ENCODE results near the gene ARL14EP.

The ARL14EP gene

DNA sequence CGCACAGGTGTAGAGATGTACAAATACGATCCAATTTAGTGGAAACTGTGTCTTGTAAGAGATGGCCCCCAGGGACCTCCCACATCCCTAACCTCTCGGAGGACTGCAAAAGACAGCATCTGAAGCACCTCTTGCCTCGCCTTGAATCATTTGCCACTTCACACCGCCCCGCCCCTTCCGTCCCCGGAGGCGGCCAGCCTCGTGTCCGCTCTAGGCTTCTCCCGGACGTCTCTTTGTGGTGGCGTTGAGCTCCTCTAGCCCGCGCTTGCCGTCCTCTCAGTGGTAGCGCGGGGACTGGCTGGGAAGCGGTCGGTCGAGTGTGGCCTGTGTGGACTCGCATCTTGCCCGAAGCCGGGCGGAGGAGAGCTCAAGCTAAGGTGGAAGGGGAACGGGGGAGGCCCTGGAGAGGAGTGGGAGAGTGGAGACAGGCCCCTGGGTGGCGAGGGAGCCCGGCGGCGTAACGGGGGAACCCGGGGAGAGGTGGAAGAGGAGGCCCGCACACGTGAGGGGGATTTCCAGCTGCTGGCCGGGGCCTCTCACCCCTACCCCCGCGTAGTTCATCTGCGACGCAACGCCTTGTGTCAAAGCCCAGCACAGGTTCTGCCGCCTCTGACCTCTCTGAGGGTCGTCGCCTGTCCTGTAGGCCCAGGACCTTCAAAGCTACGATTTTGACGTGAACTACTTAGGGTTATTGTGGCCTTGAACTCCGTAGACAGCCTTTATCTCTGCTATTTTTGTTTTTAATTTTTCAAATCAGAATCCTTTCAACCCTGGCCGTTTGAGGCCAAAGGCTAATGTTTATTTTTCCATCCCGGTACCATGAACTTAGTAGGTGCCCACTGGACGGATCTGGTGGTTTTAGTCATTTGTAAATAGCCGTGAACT, at the start of gene ARL14EP:
Gene ARL14EP, plus strand, starts transcription at position 279 of the 885 bp plus-strand sequence. CDS start 7,845 bp downstream, outside the sequence.
- peak; percentile 54 to 96 (median 87) for DNase-seq

DNA sequence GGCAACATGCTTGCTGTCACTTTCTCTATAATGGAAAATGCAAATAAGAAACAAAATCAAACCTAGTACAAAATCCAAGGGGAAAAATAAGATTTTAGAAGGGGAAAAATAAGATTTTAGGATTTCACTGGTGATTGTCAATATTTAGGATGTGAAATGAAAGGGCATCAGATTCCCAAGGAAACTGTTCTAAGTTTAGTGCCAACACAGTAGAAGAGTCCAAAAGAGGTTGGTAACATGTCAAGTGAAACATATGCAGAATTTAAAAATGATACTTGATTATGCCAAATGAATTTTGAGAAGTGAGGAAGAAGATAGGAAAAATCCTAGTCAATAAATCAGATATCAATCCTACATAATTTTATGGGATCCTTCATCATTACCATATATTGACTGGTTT, 45.7 kb upstream of the ARL14EP start:
- DNase-seq = no peak

DNA sequence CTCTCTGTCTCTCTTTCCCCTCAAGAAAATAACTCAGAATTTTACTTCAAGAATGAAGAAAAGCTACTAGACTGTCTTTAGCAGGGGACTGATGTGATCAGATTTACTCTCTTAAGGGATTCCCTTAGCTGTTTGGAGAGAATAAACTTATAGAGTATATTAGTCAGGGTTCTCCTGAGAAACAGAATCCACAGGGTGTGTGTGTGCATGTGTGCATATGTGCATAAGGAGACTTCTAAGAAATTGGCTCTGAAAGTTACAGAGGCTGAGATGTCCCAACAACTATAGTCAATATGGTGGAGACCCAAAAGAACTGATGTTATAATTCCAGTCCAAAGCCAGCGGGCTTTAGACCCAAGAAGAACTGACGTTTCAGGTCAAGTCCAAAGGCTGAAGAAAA, 43.1 kb upstream of the ARL14EP start:
- DNase-seq = no peak

DNA sequence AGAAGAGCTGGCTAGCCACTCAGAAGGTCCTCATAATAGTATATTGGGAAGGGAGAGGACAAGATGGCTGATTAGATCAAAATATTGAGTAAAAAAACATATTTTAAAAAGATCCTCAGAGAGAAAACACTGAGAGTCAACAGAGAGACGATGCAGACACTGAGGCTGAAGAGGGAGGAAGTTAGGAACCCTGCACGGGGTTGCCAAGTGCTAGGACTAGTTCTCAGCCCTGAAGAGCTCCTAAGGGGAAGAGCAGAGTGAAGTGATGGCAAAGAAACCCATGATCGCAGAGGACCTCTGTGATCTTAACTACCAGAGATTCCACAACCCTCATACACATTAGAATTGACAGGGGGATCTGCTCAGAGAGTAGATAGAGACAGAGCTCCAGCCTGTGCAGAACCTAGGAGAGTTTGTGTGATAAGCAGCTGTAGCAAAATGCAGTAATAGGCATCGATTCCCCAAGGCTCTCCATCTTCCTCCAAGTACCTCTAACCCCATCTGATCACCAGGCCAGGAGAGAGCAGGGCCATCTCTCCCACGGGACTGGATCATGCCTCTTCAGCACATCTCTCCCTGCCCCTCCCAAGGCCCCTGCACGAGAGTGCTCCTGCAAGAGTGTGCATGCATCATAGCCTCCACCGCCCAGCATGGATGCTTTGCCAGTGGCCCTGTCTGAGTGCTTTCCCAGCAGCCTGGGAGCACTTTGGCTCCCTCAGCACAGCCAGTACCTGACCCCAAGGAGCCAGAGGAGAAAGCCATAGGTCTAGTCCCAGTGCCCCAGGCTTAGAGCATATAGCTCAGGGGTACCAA, 41.2 kb upstream of the ARL14EP start:
- no peak for DNase-seq

DNA sequence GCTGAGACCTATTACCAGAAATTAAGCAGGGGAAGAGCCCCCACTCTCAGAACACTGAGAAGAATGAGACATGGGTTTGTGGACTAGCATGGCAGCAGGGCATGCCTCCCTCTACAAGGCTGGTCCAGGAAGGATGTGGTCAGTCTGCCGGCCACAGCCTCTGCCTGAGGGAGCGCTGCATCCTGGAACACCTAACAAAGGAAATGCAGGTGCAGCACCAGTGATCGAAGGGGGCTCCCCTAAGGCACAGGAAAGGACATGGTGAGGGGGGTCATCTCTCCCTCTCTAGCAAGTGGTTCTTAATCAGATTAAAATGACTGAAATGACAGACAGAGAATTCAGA, 40.6 kb upstream of the ARL14EP start:
- no peak for DNase-seq

DNA sequence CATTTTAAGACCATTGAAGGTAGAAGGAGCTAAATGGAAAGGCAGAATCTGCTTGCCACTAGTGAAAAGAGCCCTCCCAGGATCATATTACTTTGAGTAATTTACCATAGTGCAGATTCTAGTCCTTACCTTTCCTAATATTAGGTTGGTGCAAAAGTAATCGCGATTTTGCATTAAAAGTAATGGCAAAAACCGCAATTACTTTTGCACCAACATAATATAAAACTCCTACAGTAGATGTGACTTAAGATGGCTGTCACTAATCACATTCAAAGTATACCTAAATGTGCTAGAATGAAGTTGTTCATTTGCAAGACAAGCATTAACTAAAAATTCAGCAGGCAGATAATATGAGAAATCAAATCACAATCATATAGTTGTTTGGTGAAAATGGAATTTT, 38.1 kb upstream of the ARL14EP start:
- no peak for DNase-seq

DNA sequence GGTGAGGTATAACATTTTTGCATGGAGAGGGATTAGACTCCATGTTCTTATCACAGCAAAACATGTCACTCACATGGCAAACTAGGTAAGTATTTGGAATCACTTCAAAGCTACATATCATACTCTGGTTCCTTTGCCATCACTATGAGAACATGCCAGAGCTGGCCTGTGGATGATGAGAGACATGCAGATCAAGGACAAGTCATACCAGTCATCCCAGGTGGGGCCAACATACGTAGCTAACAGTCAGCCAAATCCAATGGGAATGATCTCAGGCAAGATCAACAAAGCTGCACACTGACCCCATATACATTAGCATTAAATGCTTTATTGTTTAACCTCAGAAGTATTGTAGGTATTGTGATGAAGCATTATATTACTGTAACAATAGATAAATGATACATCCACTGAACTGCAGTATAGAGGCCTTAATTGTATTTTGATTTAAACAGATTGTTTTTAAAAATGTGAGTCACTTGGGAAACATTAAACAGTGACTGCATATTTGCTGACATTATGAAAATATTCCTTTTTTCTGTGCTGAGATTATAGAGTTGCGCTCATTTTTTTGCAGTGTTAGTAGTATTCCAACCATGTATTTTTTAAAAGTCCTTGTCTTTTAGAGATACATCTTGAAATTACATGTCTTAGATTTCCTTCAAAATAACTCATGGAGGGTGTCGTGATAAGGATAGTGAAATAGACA, 37.3 kb upstream of the ARL14EP start:
- DNase-seq = no peak

DNA sequence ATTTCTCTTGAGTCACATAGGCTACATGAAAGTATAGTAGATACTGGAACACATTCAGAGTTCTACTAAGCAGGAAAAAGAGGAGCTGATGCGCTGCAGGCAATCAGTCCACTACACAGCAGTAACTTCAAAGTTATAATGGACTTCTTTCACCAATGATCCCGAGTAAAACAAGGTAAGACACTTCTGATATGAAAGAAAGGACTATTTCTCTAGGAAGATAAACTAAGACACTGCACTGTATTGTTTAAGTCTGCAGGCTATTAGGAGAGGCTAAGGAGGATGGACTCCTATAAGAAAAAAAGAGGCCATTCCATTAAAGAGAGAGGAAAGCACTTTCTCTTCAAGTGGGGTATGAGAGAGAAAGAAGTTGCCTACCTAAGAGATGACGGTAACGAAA, 31.6 kb upstream of the ARL14EP start:
- no peak for DNase-seq

DNA sequence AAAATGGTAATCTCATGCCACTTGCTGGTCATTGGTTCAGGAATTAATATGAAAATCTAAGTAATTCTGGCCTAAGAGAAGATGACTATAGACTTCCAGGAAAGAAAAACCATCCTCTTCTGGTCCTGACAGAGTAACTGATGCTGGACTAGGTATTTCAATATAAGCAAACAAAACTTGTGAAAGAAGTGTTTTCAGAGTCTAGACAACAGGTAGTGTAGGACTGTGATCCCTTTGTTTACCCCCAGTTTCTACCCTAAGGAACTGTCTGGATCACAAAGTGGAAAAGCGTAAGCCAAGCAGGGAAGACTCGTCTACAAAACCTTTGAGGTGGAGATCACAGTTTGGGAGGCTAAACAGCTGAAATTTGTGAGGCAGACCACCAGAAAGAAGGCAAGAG, 30.4 kb upstream of the ARL14EP start:
- no peak for DNase-seq

DNA sequence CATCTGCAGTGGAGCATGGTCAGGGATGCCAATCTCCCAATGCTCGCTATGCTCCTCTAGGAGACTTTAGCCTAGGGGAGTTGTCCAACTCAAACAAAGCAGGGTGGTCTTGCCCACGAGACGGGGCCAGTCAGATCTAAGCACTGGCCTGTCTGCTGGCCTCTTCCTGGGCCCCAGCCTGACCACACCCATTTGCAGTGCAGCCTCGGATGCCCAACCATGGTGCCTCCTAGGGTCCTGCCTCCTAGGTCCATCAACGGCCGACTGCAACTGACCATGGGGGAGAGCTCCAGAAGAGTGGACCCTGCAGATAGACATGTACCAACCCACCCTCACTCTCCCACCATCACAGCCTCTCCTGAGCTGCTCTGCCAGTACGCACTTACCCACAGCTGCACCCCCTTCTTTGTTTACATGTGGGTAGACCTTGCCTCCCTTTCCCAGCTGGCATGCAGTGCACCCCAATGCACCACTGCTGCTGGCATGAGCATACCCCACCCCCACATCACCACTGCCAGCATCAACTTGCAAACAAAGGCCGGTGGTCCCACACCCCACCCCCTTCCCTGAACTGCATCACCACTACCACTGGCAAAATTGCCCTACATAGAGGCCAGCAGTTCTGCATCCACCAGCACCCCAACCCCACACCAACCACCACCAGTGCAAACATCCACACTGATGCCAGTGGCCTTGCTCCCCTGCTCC, 27.6 kb upstream of the ARL14EP start:
- no peak for DNase-seq

DNA sequence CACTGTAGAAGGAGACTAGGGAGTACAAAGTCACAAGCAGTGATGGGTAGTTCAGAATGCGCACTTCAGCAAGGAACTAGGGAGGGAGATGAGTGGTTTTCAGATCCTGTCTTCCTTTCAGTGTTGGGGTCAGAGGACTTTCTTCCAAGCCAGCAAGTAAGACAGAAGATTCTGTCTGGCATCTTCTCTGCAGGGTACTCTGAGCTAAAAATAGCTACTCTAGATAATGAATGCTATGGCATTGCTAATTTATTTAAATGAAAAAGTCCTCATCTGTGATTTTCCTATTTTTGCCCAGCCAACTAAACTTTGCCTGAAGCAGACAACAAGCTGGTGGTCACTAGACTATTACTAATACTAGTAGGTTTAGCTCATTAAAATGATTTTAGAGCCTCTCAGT, 18.3 kb upstream of the ARL14EP start:
- DNase-seq = no peak

DNA sequence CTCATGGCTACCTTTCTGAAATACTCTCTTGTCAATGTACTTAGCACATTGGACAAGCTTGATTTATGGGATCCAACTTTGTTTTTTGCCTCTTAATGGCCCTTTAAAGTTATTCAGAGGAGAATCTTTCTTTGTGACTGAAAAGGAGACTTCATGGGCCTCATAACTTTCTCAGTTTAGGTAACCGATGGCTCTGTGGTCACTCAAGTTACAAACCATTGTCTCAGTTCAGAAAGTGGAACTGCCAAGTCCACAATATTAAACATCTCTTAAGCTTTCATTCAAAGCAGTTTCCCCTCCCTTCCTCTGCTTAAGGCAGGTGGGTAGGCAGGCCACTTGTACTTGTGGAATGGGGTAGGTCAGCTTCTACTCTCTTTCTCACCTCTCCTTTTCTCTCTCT, 12.3 kb upstream of the ARL14EP start:
- DNase-seq = no peak

DNA sequence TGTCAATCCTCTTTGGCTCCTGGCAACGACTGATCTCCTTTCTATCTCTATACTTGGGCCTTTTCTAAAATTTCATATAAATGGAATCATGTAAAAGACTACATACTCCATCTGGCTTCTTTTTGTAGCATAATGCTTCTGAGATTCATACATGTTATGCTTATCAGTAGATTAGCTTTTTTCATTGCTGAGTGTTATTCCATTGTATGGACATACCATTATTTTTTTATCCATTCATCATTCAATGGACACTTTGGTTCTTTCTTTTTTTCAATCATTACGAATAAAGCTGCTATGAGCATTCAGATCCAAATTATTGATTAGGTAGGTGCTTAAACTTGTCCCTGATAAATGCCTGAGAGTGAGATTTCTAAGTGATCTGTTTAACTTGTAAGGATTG, 11.7 kb upstream of the ARL14EP start:
- no peak for DNase-seq

DNA sequence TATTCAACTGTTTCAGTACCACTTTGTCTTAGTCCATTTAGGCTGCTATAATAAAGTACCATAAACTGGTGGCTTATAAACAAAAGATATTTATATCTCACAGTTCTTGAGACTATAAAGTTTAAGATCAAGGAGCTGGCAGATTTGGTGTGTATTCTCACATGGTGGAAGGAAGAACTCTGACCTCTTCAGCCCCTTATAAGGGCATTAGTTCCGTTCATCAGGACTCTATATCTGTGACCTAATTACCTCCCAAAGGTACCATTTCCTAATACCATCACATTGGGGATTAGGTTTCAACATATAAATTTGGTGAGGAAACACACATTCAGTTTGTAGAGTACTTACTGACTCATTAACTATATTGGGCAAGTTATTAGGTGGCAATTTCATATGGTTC, 10.7 kb upstream of the ARL14EP start:
- no peak for DNase-seq

DNA sequence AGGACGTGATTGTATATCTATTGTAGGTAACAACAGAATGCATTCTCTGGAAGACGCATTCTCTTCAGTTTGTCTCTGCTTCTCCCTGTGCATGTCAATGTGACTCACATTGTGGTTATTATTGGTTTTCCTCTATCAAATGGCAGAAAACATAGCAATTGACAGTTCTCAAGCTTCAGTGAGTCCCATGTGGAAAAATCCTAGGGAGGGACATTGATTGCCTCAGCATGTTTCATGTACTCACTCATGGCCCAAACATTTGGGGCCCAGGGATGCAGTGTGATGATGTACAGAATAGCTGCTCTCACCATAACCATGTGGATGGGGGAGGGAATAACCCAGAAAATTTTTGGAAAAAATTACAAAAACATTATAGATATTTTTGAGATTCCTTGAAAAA, 9.3 kb upstream of the ARL14EP start:
- DNase-seq = no peak

DNA sequence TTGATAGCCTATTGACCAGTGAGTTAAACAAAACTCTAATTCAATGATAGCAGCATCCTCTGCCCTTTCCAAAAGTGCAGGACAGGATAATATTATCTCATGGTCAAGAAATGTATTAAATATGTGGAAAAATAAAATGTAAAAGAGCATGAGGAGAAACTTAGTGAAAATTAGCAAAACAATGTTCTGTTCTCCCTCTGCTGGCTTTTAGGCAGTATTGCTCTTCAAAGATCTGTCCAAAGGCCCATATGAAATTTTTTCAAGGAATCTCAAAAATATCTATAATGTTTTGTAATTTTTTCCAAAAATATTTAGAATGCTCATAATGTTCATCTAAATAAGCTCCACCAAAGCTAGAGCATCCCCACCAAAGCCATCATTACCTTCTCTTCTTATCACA, 8.3 kb upstream of the ARL14EP start:
- DNase-seq = no peak

DNA sequence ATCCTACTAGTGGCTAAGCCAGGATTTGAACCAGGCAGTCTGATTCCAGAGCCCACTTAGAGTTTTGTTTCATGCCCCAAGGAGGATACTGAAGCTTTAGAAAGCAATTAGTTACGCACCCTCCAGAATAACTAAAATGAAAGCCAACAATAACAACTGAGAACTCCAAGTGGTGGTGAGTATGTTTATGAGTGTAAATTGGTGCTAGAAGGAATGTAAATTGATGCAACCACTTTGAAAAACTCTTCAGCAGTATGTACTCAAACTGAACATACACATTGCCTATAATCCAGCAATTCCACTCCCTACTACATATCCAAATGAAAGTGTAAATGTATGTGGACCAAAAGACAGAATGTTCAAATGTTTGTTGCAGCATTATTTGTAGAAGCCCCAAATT, 6.7 kb upstream of the ARL14EP start:
- DNase-seq = no peak

DNA sequence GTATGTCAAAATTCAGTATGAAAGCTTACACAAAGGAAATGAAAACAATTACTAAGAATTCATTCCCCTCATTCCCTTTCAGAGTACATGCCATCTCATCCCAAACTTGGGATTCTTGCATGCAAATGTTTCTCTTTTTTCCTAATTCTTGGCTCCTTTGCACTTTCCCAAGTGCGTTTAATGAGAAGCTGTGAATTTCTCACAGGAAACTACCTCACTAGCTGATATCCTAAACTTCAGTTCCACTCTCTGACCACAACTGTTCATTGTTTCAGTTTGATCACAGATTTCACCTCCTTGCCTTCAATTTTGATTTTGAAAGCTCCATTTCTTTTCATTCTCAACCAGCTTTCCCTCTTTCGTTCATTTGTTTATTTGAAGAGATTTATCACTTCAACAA, 5.9 kb upstream of the ARL14EP start:
- no peak for DNase-seq

DNA sequence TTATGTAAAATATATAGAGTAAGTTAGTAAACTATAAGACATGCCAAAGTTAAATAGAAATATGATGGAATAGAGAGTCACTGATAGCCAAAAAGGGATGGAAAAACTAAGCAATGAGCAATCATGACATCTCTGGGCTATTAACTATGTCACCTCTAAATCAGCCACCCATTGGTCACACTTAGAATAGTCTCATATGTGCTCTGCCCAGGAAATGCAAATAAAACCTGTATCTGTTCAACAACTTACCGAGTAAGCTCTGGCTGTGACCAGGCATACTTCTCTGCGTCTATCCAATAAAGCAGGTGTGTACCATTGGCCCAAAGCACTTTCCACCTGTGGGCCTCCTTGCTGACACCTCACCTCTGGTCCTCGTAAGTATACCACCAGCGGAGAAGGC, 1.6 kb upstream of the ARL14EP start:
- no peak for DNase-seq

DNA sequence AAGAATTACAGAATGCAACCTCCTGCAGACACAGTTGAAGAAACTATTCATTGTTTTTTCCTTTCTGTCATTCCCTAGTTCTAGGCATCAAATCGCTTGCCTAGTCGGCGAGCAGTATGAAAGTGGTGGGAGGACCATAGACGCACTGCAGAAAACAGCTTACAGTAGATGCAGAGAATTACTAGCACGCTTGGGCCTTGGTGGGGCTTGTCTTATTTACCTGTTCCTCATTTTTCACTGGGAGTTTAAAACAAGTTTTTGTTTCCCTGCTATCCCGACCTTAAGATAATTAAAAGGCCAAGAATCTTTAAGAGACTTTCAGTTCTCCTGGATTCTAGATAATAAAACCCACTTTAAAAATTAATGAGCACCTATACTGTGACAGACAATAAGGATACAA, 713 bp upstream of the ARL14EP start:
- peak in 4 of 56 donors; percentile 1 to 18 (median 6) for DNase-seq

DNA sequence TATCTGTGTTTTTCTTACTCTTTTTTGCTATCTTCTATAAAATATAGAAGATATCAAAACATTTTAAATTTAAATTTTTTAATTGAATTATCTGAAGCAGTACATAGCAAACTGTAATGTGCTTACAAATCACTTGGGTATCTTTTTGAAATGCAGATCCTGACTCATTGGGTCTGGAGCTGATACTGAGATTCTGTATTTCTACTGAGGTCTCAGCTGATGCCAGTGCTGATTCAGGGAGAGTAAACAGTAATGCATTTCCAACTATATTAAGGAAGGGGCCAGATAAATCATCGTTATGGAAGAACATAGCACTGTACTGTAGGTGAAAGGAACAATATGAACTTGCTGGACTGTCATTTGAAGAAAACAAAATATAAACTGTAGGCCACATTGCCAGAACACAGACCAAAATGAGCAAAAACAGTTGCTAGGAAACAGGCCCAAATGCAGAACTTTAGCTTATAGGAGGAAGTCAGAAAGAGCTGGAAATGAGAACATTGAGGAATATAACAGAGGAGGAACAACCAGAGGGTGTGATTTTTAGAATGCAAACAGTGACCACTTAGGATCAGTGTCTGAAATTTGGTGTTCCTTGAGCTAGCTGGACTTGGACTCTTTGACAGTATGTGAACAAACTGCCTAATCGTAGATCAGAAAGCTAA, 3.3 kb downstream of the ARL14EP start:
- no peak for DNase-seq

All from nucleus accumbens (tissue), 56 donors.